ENCODE results near the gene CASKIN2.

The CASKIN2 gene

GRCh38 chr17:75507733-75508719 is 7.3 kb downstream of the CASKIN2 start:
- TF ChIP-seq RARB (CRISPR knock-in tag; IDR thresholded peaks at IDR 0.05): no peak
- no peak for TF ChIP-seq ZFP3 (CRISPR knock-in tag; IDR thresholded peaks at IDR 0.05)
- no peak for TF ChIP-seq TCF4 (CRISPR knock-in tag; IDR thresholded peaks at IDR 0.05; ENCODE audit: borderline replicate concordance)
- TF ChIP-seq ZFP30 (CRISPR knock-in tag; IDR thresholded peaks at IDR 0.05): no peak
- TF ChIP-seq TOX (CRISPR knock-in tag; IDR thresholded peaks at IDR 0.05; ENCODE audit: borderline replicate concordance): no peak
- TF ChIP-seq, protein P1, sequence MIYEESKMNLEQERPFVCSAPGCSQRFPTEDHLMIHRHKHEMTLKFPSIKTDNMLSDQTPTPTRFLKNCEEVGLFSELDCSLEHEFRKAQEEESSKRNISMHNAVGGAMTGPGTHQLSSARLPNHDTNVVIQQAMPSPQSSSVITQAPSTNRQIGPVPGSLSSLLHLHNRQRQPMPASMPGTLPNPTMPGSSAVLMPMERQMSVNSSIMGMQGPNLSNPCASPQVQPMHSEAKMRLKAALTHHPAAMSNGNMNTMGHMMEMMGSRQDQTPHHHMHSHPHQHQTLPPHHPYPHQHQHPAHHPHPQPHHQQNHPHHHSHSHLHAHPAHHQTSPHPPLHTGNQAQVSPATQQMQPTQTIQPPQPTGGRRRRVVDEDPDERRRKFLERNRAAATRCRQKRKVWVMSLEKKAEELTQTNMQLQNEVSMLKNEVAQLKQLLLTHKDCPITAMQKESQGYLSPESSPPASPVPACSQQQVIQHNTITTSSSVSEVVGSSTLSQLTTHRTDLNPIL (CRISPR knock-in tag; IDR thresholded peaks at IDR 0.05; ENCODE audit: low read depth): no peak
- TF ChIP-seq CSRNP3 (CRISPR knock-in tag; IDR thresholded peaks at IDR 0.05): no peak
- no peak for TF ChIP-seq TSHZ2 (CRISPR knock-in tag; IDR thresholded peaks at IDR 0.05)
- TF ChIP-seq, protein P2, sequence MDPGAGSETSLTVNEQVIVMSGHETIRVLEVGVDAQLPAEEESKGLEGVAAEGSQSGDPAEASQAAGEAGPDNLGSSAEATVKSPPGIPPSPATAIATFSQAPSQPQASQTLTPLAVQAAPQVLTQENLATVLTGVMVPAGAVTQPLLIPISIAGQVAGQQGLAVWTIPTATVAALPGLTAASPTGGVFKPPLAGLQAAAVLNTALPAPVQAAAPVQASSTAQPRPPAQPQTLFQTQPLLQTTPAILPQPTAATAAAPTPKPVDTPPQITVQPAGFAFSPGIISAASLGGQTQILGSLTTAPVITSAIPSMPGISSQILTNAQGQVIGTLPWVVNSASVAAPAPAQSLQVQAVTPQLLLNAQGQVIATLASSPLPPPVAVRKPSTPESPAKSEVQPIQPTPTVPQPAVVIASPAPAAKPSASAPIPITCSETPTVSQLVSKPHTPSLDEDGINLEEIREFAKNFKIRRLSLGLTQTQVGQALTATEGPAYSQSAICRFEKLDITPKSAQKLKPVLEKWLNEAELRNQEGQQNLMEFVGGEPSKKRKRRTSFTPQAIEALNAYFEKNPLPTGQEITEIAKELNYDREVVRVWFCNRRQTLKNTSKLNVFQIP (CRISPR knock-in tag; IDR thresholded peaks at IDR 0.05; ENCODE audit: borderline replicate concordance, low read depth): no peak
- no peak for TF ChIP-seq PPARA (CRISPR knock-in tag; IDR thresholded peaks at IDR 0.05; ENCODE audit: borderline replicate concordance)
- TF ChIP-seq ARNTL (CRISPR knock-in tag; IDR thresholded peaks at IDR 0.05; ENCODE audit: borderline replicate concordance, low read depth): no peak
- no peak for TF ChIP-seq SNAI2 (CRISPR knock-in tag; IDR thresholded peaks at IDR 0.05)
- no peak for TF ChIP-seq ZNF8 (CRISPR knock-in tag; IDR thresholded peaks at IDR 0.05)
- no peak for TF ChIP-seq GLIS3 (CRISPR knock-in tag; IDR thresholded peaks at IDR 0.05)
- TF ChIP-seq BACH2 (CRISPR knock-in tag; IDR thresholded peaks at IDR 0.05; ENCODE audit: borderline replicate concordance): no peak
- TF ChIP-seq ZC3H10 (CRISPR knock-in tag; IDR thresholded peaks at IDR 0.05): no peak
- peak; percentile 2; the same call in 1 of the 3 replicates for ATAC-seq

GRCh38 chr17:75506888-75507287 is 8.4 kb downstream of the CASKIN2 start:
- ATAC-seq: no peak
- TF ChIP-seq SNAI2 (CRISPR knock-in tag; IDR thresholded peaks at IDR 0.05): no peak
- TF ChIP-seq, protein P3, sequence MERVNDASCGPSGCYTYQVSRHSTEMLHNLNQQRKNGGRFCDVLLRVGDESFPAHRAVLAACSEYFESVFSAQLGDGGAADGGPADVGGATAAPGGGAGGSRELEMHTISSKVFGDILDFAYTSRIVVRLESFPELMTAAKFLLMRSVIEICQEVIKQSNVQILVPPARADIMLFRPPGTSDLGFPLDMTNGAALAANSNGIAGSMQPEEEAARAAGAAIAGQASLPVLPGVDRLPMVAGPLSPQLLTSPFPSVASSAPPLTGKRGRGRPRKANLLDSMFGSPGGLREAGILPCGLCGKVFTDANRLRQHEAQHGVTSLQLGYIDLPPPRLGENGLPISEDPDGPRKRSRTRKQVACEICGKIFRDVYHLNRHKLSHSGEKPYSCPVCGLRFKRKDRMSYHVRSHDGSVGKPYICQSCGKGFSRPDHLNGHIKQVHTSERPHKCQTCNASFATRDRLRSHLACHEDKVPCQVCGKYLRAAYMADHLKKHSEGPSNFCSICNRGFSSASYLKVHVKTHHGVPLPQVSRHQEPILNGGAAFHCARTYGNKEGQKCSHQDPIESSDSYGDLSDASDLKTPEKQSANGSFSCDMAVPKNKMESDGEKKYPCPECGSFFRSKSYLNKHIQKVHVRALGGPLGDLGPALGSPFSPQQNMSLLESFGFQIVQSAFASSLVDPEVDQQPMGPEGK (CRISPR knock-in tag; IDR thresholded peaks at IDR 0.05; ENCODE audit: borderline replicate concordance): no peak
- no peak for TF ChIP-seq CSRNP3 (CRISPR knock-in tag; IDR thresholded peaks at IDR 0.05)

- no peak for ATAC-seq
- TF ChIP-seq RARB (CRISPR knock-in tag; IDR thresholded peaks at IDR 0.05) (no peak), ZC3H10 (CRISPR knock-in tag; IDR thresholded peaks at IDR 0.05) (no peak), ISL1 (CRISPR knock-in tag; IDR thresholded peaks at IDR 0.05) (no peak), PPARA (CRISPR knock-in tag; IDR thresholded peaks at IDR 0.05; ENCODE audit: borderline replicate concordance) (no peak), ZNF70 (CRISPR knock-in tag; IDR thresholded peaks at IDR 0.05) (no peak), CSRNP3 (CRISPR knock-in tag; IDR thresholded peaks at IDR 0.05) (no peak), SNAI2 (CRISPR knock-in tag; IDR thresholded peaks at IDR 0.05) (no peak), ARNTL (CRISPR knock-in tag; IDR thresholded peaks at IDR 0.05; ENCODE audit: borderline replicate concordance, low read depth) (no peak)
- TF ChIP-seq, protein P2 (CRISPR knock-in tag; IDR thresholded peaks at IDR 0.05; ENCODE audit: borderline replicate concordance, low read depth): no peak
- TF ChIP-seq, protein P1 (CRISPR knock-in tag; IDR thresholded peaks at IDR 0.05; ENCODE audit: low read depth): no peak
Observed at GRCh38 chr17:75506134-75506533, 9.2 kb downstream of the CASKIN2 start.

All from SK-N-SH treated with all-trans-retinoic acid at 6 μM for 48 hours (cell line).